Keratinocyte (primary cell): ENCODE results near the gene MRTFB. TPM values are rescaled to one million over a fixed set of nuclear protein-coding genes. Genes with fewer than 3 reads are reported as not detected.

Experiments
- DNase-seq: peaks from one replicate; pipeline ENCODE4 v3.0.0-alpha.2; 2011; ENCODE audit warnings: low read depth, missing footprints, low spot score
- FAIRE-seq: peaks from 2 replicates; lab custom pipeline; 2011; peaks lifted over from hg19 to GRCh38; lab: Jason Lieb, UNC
- H2AFZ ChIP-seq: 2 replicates; pipeline ENCODE4 v1.6.0; 2012; ENCODE audit warnings: low read length, control low read depth, inconsistent platforms; ENCODE audit not compliant: control insufficient read depth
- H3K27ac ChIP-seq: 2 replicates; pipeline ENCODE4 v1.5.1; 2011; ENCODE audit warnings: low read length; ENCODE audit not compliant: control insufficient read depth, insufficient read depth
- H3K27me3 ChIP-seq: 3 replicates; pipeline ENCODE4 v1.6.0; 2011; ENCODE audit warnings: low read length; ENCODE audit not compliant: control insufficient read depth, insufficient read depth; ENCODE audit errors: extremely low read depth
- H3K36me3 ChIP-seq, 2 experiments: 2 replicates in 1 of 2; 3 replicates in 1 of 2; pipeline ENCODE4 v1.5.1; 2011; ENCODE audit warnings: low read length in 2 of 2, mild to moderate bottlenecking in 1 of 2; ENCODE audit not compliant: control insufficient read depth in 2 of 2, insufficient read depth in 2 of 2; ENCODE audit errors: extremely low read depth in 1 of 2
- H3K4me1 ChIP-seq: 3 replicates; pipeline ENCODE4 v1.5.1; 2011; ENCODE audit warnings: low read length; ENCODE audit not compliant: control insufficient read depth, insufficient read depth; ENCODE audit errors: extremely low read depth
- H3K4me2 ChIP-seq: 3 replicates; pipeline ENCODE4 v1.6.0; 2011; ENCODE audit warnings: low read depth, low read length; ENCODE audit not compliant: control insufficient read depth, insufficient read depth; ENCODE audit errors: extremely low read depth
- H3K4me3 ChIP-seq, 3 experiments: fragments of 200-600 bp in 1 of 3; sonication (generic) in 1 of 3; 2 replicates in 2 of 3; 3 replicates in 1 of 3; pipeline ENCODE4 v1.5.1; 2011 to 2016; ENCODE audit warnings: low read length in 3 of 3, mild to moderate bottlenecking in 3 of 3, control low read depth in 2 of 3, inconsistent platforms in 1 of 3, low read depth in 1 of 3, mixed read lengths in 1 of 3, mixed run types in 1 of 3, moderate library complexity in 1 of 3; ENCODE audit not compliant: control insufficient read depth in 2 of 3, insufficient read depth in 2 of 3; ENCODE audit errors: extremely low read depth in 1 of 3
- H3K79me2 ChIP-seq: 2 replicates; pipeline ENCODE4 v1.6.0; 2012; ENCODE audit warnings: low read length; ENCODE audit not compliant: control insufficient read depth, insufficient read depth
- H3K9ac ChIP-seq: 3 replicates; pipeline ENCODE4 v1.6.0; 2011; ENCODE audit warnings: low read length; ENCODE audit not compliant: control insufficient read depth, insufficient read depth; ENCODE audit errors: extremely low read depth
- H3K9me1 ChIP-seq: 3 replicates; pipeline ENCODE4 v1.6.0; 2011; ENCODE audit warnings: low read length; ENCODE audit not compliant: control insufficient read depth, insufficient read depth; ENCODE audit errors: extremely low read depth
- H3K9me3 ChIP-seq: 2 replicates; pipeline ENCODE4 v1.5.1; 2012; ENCODE audit warnings: low read depth, low read length; ENCODE audit not compliant: control insufficient read depth
- H4K20me1 ChIP-seq: 3 replicates; pipeline ENCODE4 v1.6.0; 2011; ENCODE audit warnings: low read length; ENCODE audit not compliant: control insufficient read depth, insufficient read depth; ENCODE audit errors: extremely low read depth
- CTCF ChIP-seq, 3 experiments: IDR thresholded peaks in 1 of 3; conservative IDR thresholded peaks in 1 of 3; optimal IDR thresholded peaks in 1 of 3; 2 replicates in 2 of 3; 3 replicates in 1 of 3; pipeline versions ENCODE3 to v1.5.1; 2011; ENCODE audit warnings: low read length in 3 of 3, mild to moderate bottlenecking in 3 of 3, moderate library complexity in 2 of 3, control low read depth in 1 of 3, inconsistent platforms in 1 of 3; ENCODE audit not compliant: insufficient read depth in 2 of 3; ENCODE audit errors: extremely low read depth in 1 of 3
- EZH2 ChIP-seq: IDR thresholded peaks from one replicate; pipeline ENCODE4 v1.6.1; 2012; ENCODE audit warnings: inconsistent platforms, mild to moderate bottlenecking, low read length, moderate library complexity
- dilution Hi-C: fragments of 300-500 bp; cut with MboI; formaldehyde crosslinking; loops from one replicate; pipeline ENCODE4 v1.7.0; 2020; ENCODE audit warnings: low sequenced_read_pairs; ENCODE audit not compliant: extremely low pct_ligation_motif_present
- polyA plus RNA-seq, 5 experiments: library from polyadenylated mRNA; depleted of rRNA in 3 of 5; stranded (reverse) in 3 of 5; stranded (forward) in 1 of 5; unstranded in 1 of 5; fragments of >200 nt; gene quantifications; 1 replicate in 1 of 5; 2 replicates in 3 of 5; 3 replicates in 1 of 5; pipeline versions ENCODE4 v1.2.1 to v1.2.3, GENCODE V29; 2011 to 2012; ENCODE audit warnings: missing spikeins in 2 of 5, low read depth in 1 of 5, low replicate concordance in 1 of 5

Gene MRTFB
- polyA plus RNA-seq, 1 donor (not counting 4 experiments of a cell fraction or from before 2014, with no cell fraction given): 12.1 TPM

DNA sequence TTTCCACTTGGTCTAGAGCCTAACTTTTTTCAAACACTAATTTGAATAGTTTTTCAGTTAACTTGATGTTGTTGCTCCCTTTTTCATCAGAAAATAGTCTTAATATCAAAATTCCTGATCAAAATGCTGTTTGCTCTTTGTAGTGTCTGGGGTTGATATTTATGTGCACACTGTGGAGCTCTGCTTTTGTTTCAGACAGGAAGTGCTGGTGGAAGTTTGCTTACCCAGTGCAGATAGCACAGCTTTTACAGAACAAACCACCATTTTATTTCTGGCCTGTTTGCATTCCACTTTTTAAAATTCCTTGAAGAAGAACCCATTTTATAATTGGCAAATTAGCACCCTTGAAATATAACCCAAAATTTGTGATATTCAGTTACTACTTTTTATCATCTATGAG lies 125.4 kb downstream of the MRTFB start:
- FAIRE-seq (no peak), DNase-seq (no peak)
- Histone ChIP-seq H3K79me2 (no peaks in the 10 kb centered on the region), H3K4me1 (peaks cover 9% of the 10 kb centered on the region), H3K4me3 (no peak overlapping the region), H3K9ac (no peak overlapping the region), H3K9me1 (no peaks in the 10 kb centered on the region), H3K36me3 (no peaks in the 10 kb centered on the region), H3K9me3 (no peaks in the 10 kb centered on the region), H3K4me2 (no peak overlapping the region), H3K27ac (no peak overlapping the region), H3K27me3 (no peaks in the 10 kb centered on the region), H2AFZ (no peak overlapping the region), H4K20me1 (no peaks in the 10 kb centered on the region)
- dilution Hi-C loops: no loop called here
- no peak for TF ChIP-seq CTCF (optimal IDR thresholded peaks at IDR 0.05 in 1 of 3, IDR thresholded peaks at IDR 0.05 in 1 of 3, conservative IDR thresholded peaks at IDR 0.05 in 1 of 3; ENCODE audit: extremely low read depth in 1 of 3, insufficient read depth in 2 of 3, low read length in 3 of 3)
- TF ChIP-seq EZH2: no peak

DNA sequence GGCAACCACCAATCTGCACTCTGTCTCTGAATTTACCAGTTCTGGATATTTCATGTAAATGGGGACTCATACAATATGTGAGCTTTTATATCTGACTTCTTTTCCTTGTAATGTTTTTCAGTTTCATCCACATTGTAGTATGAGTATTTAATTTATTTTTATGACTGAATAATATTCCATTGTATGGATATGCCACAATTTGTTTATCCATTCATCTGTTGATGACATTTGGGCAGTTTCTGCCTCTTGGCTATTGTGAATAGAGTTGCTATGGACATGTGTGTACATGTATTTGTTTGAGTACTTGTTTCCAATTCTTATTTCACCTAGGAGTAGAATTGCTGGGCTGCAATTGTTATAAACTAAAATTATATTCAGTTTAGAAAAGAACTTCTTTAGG lies 126.9 kb downstream of the MRTFB start:
- Histone ChIP-seq H3K4me3 (no peak overlapping the region), H3K4me2 (no peak overlapping the region), H3K4me1 (peaks cover 9% of the 10 kb centered on the region), H3K27ac (no peak overlapping the region), H3K9me1 (no peaks in the 10 kb centered on the region), H3K36me3 (no peaks in the 10 kb centered on the region), H4K20me1 (no peaks in the 10 kb centered on the region), H3K79me2 (no peaks in the 10 kb centered on the region), H3K27me3 (no peaks in the 10 kb centered on the region), H3K9me3 (no peaks in the 10 kb centered on the region), H2AFZ (no peak overlapping the region), H3K9ac (no peak overlapping the region)
- TF ChIP-seq CTCF (optimal IDR thresholded peaks at IDR 0.05 in 1 of 3, IDR thresholded peaks at IDR 0.05 in 1 of 3, conservative IDR thresholded peaks at IDR 0.05 in 1 of 3; ENCODE audit: extremely low read depth in 1 of 3, insufficient read depth in 2 of 3, low read length in 3 of 3): no peak
- TF ChIP-seq EZH2: no peak
- dilution Hi-C loops: no loop called here
- DNase-seq (no peak), FAIRE-seq (no peak)
